GM23248 (cell line): Measurements from ENCODE around the gene PHF11. TPM values are rescaled to one million over a fixed set of nuclear protein-coding genes. Genes with fewer than 3 reads are reported as not detected.

Experiments
- DNase-seq: peaks from one replicate; pipeline ENCODE4 v3.0.0-alpha.2; 2015
- H2AFZ ChIP-seq: fragments of 200-600 bp; sonication (generic); 2 replicates; pipeline ENCODE4 v1.6.1; 2016; ENCODE audit warnings: antibody characterized with exemption
- H3F3A ChIP-seq: fragments of 200-600 bp; sonication (generic); 2 replicates; pipeline ENCODE4 v1.6.1; 2016; ENCODE audit warnings: mild to moderate bottlenecking, antibody characterized with exemption, mixed run types; ENCODE audit not compliant: insufficient read depth
- H3K27ac ChIP-seq: fragments of 200-600 bp; sonication (generic); 2 replicates; pipeline ENCODE4 v1.5.1; 2016; ENCODE audit warnings: mild to moderate bottlenecking
- H3K27me3 ChIP-seq: fragments of 200-600 bp; sonication (generic); replicated peaks from 2 replicates; pipeline ENCODE4 v1.6.1; 2016; ENCODE audit warnings: mild to moderate bottlenecking; ENCODE audit not compliant: insufficient read depth
- H3K36me3 ChIP-seq: fragments of 200-600 bp; sonication (generic); 2 replicates; pipeline ENCODE4 v1.6.1; 2016; ENCODE audit warnings: low read depth, mild to moderate bottlenecking
- H3K4me1 ChIP-seq: fragments of 200-600 bp; sonication (generic); 2 replicates; pipeline ENCODE4 v1.6.1; 2016; ENCODE audit warnings: mild to moderate bottlenecking; ENCODE audit not compliant: insufficient read depth
- H3K4me2 ChIP-seq: fragments of 200-600 bp; sonication (generic); one replicate; pipeline ENCODE4 v1.6.1; 2016; ENCODE audit warnings: mild to moderate bottlenecking; ENCODE audit not compliant: unreplicated experiment
- H3K4me3 ChIP-seq: fragments of 200-600 bp; sonication (generic); 2 replicates; pipeline ENCODE4 v1.5.1; 2016; ENCODE audit warnings: mild to moderate bottlenecking
- H3K79me2 ChIP-seq: fragments of 200-600 bp; sonication (generic); 2 replicates; pipeline ENCODE4 v1.6.1; 2016; ENCODE audit warnings: mild to moderate bottlenecking; ENCODE audit not compliant: insufficient read depth
- H3K9ac ChIP-seq: fragments of 200-600 bp; sonication (generic); 2 replicates; pipeline ENCODE4 v1.6.1; 2016; ENCODE audit warnings: mild to moderate bottlenecking
- H3K9me2 ChIP-seq: fragments of 200-600 bp; sonication (generic); 2 replicates; pipeline ENCODE4 v1.6.1; 2016; ENCODE audit warnings: mixed run types, mild to moderate bottlenecking, moderate library complexity; ENCODE audit not compliant: insufficient read depth
- H3K9me3 ChIP-seq: fragments of 200-600 bp; sonication (generic); one replicate; pipeline ENCODE4 v1.6.1; 2017; ENCODE audit warnings: low read depth
- H4K20me1 ChIP-seq: fragments of 200-600 bp; sonication (generic); 2 replicates; pipeline ENCODE4 v1.6.0; 2016; ENCODE audit not compliant: insufficient read depth
- EZH2 ChIP-seq: fragments of 200-600 bp; sonication (generic); IDR thresholded peaks from 2 replicates; pipeline ENCODE4 v1.6.1; 2018; ENCODE audit warnings: antibody characterized with exemption, mild to moderate bottlenecking; ENCODE audit not compliant: insufficient read depth, poor library complexity, severe bottlenecking
- EZH2phosphoT487 ChIP-seq: fragments of 200-600 bp; sonication (generic); IDR thresholded peaks from 2 replicates; pipeline ENCODE4 v1.6.1; 2018; ENCODE audit warnings: antibody characterized with exemption, moderate library complexity, mild to moderate bottlenecking, low read depth; ENCODE audit not compliant: insufficient read depth
- WGBS, 2 experiments: methylation state at CpG; one replicate each; pipeline ENCODE4 v1.1.6; 2015 to 2017; ENCODE audit warnings: low lambda C conversion rate in 2 of 2, low coverage in 1 of 2; ENCODE audit errors: missing lambda C conversion rate in 2 of 2; 5-methylcytosine and 5-hydroxymethylcytosine counted together
- in situ Hi-C: fragments of 300-500 bp; cut with MboI; formaldehyde crosslinking; loops from 2 replicates; pipeline ENCODE4 v1.15.0; 2020
- polyA plus RNA-seq: library from polyadenylated mRNA; unstranded; fragments of >200 nt; fragmentation: Nextera tagmentation; extraction: Ambion mirVana; gene quantifications from 2 replicates; pipeline ENCODE4 v1.2.1, GENCODE V29; 2016
- total RNA-seq: library from RNA; depleted of rRNA; stranded (reverse); fragments of >200 nt; shearing (Covaris generic); gene quantifications from 2 replicates; pipeline ENCODE4 v1.2.3, GENCODE V29; 2014

PHF11 gene
- total and polyA plus RNA-seq, 2 experiments from 2014 or later = 16.9 to 29.3 TPM

- H3K36me3 ChIP-seq = peaks cover 16% of the 10 kb centered on the region; the same call in 1 of the 2 replicates
- no peak for DNase-seq
- 98 to 99% methylated on average over 5 of the region's 5 CpGs for WGBS, 2 experiments
Observed at GRCh38 chr13:49524740-49525501, 29.2 kb downstream of the PHF11 start.

DNA sequence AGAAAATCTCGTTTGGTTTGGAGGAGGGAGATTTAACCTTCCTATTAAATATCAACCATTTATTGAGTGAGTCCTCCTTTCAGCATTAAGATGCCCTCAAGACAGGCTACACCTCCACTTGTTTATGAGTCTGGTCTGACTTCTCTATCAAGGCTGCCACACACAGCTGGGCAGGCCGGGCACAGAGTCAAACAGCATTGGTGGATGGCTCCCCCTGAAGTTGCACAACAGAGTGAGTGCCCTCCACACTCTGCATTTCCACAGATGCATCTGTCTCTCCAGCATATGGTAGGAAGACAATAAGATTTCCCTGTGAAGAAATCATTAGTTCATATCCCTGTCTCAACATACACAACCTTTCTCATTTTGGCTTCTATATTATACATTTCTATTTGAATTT, 31.4 kb downstream of the PHF11 start:
- 53 to 69% methylated on average over 2 of the region's 2 CpGs for WGBS, 2 experiments
- no peak for DNase-seq
- Histone ChIP-seq H4K20me1 (no peaks in the 10 kb centered on the region), H3K4me2 (no peak overlapping the region), H2AFZ (no peak overlapping the region), H3K9me2 (no peaks in the 10 kb centered on the region), H3F3A (no peaks in the 10 kb centered on the region), H3K9ac (no peak overlapping the region), H3K9me3 (no peaks in the 10 kb centered on the region), H3K27me3 (no peaks in the 10 kb centered on the region), H3K27ac (no peak overlapping the region), H3K4me3 (no peak overlapping the region), H3K79me2 (no peaks in the 10 kb centered on the region), H3K4me1 (no peaks in the 10 kb centered on the region), H3K36me3 (peaks cover 9% of the 10 kb centered on the region; the same call in 1 of the 2 replicates)
- in situ Hi-C loops = no loop called here
- no peak for TF ChIP-seq EZH2
- no peak for TF ChIP-seq EZH2phosphoT487

More at GRCh38 chr13:49524740-49525501, 29.2 kb downstream of the PHF11 start:
- no peaks in the 10 kb centered on the region for H4K20me1 ChIP-seq
- in situ Hi-C loops = no loop called here
- H3K9me2 ChIP-seq = no peaks in the 10 kb centered on the region
- no peak overlapping the region for H3K9ac ChIP-seq
- H3K27ac ChIP-seq = no peak overlapping the region
- H2AFZ ChIP-seq = no peak overlapping the region
- H3K4me3 ChIP-seq = no peak overlapping the region
- no peaks in the 10 kb centered on the region for H3K27me3 ChIP-seq
- no peaks in the 10 kb centered on the region for H3K79me2 ChIP-seq
- TF ChIP-seq EZH2phosphoT487 = no peak
- no peak for TF ChIP-seq EZH2
- H3K9me3 ChIP-seq = no peaks in the 10 kb centered on the region
- H3K4me1 ChIP-seq = no peaks in the 10 kb centered on the region
- H3K4me2 ChIP-seq = no peak overlapping the region
- H3F3A ChIP-seq = no peaks in the 10 kb centered on the region

DNA sequence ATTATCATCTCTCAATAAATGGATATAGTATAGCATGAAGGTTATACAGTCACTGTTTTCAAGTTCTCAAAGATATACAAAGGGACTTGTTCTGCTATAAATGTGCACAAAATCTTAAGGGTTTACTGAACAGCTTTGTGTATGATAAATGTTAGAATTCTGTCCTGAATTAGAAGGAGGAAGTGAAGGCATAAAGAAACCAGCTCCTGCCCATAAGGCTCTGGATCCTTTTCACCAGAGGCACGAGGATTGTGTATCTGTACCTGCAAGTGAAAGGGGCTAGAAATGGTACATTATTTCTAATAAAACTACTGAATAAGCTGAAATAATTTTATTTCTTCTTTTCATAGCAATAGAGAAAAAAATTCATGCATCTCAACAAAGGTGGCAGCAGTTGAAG, 32.4 kb downstream of the PHF11 start:
- Histone ChIP-seq H3K9me2 (no peaks in the 10 kb centered on the region), H3K4me3 (no peak overlapping the region), H2AFZ (no peak overlapping the region), H3K9ac (no peak overlapping the region), H3K27ac (no peak overlapping the region), H4K20me1 (no peaks in the 10 kb centered on the region), H3K27me3 (no peaks in the 10 kb centered on the region), H3K9me3 (no peaks in the 10 kb centered on the region), H3K36me3 (peaks cover 9% of the 10 kb centered on the region; the same call in 1 of the 2 replicates), H3K79me2 (no peaks in the 10 kb centered on the region), H3K4me1 (no peaks in the 10 kb centered on the region), H3F3A (no peaks in the 10 kb centered on the region), H3K4me2 (no peak overlapping the region)
- in situ Hi-C loops = no loop called here
- no peak for TF ChIP-seq EZH2phosphoT487
- TF ChIP-seq EZH2 = no peak
- 67% methylated on average over 1 of the region's 1 CpG for WGBS, 2 experiments
- no peak for DNase-seq

- no peak for DNase-seq
- H3K4me1 ChIP-seq = no peaks in the 10 kb centered on the region
- no peak overlapping the region for H3K9ac ChIP-seq
- in situ Hi-C loops = no loop called here
- WGBS, 2 experiments = 92 to 95% methylated on average over 7 of the region's 7 CpGs
- H3F3A ChIP-seq = no peaks in the 10 kb centered on the region
- H3K79me2 ChIP-seq = no peaks in the 10 kb centered on the region
- peaks cover 8% of the 10 kb centered on the region for H3K36me3 ChIP-seq
- no peak overlapping the region for H3K4me3 ChIP-seq
- no peak overlapping the region for H2AFZ ChIP-seq
- H3K9me3 ChIP-seq = no peaks in the 10 kb centered on the region
- no peak for TF ChIP-seq EZH2
- no peak for TF ChIP-seq EZH2phosphoT487
- H3K4me2 ChIP-seq = no peak overlapping the region
- no peaks in the 10 kb centered on the region for H4K20me1 ChIP-seq
- no peak overlapping the region for H3K27ac ChIP-seq
- H3K9me2 ChIP-seq = no peaks in the 10 kb centered on the region
- H3K27me3 ChIP-seq = no peaks in the 10 kb centered on the region
Observed at GRCh38 chr13:49530457-49530856, 34.7 kb downstream of the PHF11 start.
